PFSK-1 (cell line): ENCODE data around the gene GABPB2.

Experiments used
- FOXP2 ChIP-seq: optimal IDR thresholded peaks from 2 replicates; pipeline ENCODE3; 2011; ENCODE audit warnings: borderline replicate concordance, control low read depth, inconsistent platforms; ENCODE audit not compliant: insufficient read depth; ENCODE audit errors: extremely low read length, extremely low read depth
- TAF1 ChIP-seq: IDR thresholded peaks from 2 replicates; pipeline ENCODE4 v1.6.1; 2012; ENCODE audit warnings: low read length, control low read depth, borderline replicate concordance; ENCODE audit not compliant: insufficient read depth

DNA sequence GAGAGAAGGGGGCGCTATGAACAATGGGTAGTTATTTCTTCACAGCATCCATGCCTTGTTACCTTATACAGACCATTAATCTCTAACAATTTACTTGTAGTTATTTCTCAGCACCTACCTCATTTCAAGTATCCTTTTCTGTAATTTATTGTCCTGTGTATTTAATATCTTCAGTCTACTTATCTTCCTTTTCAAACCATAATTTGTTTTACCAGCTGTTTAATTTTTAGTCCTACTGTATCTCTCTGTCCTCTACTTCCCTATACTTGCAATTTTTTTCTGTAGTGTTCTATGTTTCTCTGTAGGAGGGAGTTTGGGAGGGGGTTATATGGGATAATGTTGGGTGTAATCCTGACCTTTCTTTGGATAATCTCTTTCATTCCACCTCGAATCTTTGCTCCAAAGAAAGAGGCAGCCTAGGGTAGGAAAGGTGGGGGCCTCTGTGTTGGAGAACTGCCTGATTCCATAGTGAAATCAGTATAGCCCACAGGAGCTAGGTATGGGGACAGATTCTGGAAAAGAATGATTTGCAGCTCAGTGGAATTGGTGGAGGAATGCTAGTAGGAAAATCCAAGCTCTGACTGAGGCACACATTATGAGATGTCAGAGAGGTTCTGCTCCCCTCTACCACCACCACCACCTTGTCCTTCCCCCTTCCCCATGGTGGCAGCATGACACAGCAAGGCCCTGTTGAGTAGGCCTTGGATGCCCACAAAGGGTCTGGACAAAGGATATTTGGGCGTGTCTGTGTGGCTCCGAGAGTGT is 9.7 kb upstream of the GABPB2 start:
- TF ChIP-seq FOXP2 (no peak), TAF1 (no peak)
